Stimulated activated naive CD4-positive, alpha-beta T cell treated with Interleukin-2 at 50 U/mL for 16 hours (primary cell): ENCODE data around the gene PPP2R2D.
A peak's percentile ranks its signal among the peaks of the same experiment; 100 is the strongest.

Source experiments
- DNase-seq: peaks from one replicate; lab custom pipeline; 2025; lab: John Stamatoyannopoulos, UW

Gene PPP2R2D

GRCh38 chr10:131900350-131901152, at the start of gene PPP2R2D:
Gene PPP2R2D, plus strand, starts transcription at chr10:131901008. Its CDS starts 141 bp downstream, at chr10:131901149.
- peak; percentile 94 for DNase-seq

- no peak for DNase-seq
These were observed 49.5 kb upstream of the PPP2R2D start for GRCh38 chr10:131851346-131851745.

GRCh38 chr10:131852176-131852822, 48.5 kb upstream of the PPP2R2D start:
- DNase-seq: no peak

- no peak for DNase-seq
These were observed 47.8 kb upstream of the PPP2R2D start for GRCh38 chr10:131852823-131853609.

GRCh38 chr10:131853610-131853964, 47.2 kb upstream of the PPP2R2D start:
- no peak for DNase-seq

DNA sequence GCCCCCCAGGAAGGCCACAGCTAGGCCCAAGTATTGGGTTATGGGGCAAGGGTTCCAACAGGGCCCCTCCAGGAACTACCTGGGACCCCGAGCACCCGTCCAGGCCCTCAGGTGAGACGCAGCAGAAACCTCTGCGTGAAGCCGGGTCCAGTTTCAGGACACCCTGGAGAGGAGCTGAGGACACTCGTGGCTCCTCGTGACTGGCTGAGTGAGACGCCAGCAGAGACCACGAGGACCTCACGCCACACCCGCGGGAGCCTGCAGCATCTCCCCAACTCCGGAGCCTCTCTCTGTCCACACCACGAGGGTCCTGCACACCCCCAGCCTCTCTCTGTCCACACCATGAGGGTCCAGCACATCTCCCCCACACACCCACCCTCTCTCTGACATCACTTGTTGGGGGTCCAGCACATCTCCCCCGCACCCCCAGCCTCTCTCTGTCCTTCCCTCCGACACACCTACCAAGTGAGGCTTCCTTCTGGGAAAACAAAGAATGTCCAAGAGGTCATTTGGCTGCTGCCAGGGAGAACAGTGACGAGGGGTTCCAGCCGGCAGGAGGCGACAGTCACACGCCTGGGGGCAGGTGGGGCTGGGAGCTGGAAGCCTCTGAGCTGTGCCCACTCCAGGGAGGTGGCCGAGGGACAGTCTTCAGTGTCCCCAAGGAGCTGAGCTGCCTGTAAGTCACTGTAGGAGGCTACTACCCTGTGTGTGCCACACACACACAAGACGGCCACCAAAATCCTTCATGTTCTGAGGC, 46.1 kb upstream of the PPP2R2D start:
- no peak for DNase-seq

GRCh38 chr10:131855461-131856401, 45.1 kb upstream of the PPP2R2D start:
- DNase-seq: no peak

GRCh38 chr10:131856441-131857094, 44.2 kb upstream of the PPP2R2D start:
- DNase-seq: no peak

- no peak for DNase-seq
These were observed 43.4 kb upstream of the PPP2R2D start for GRCh38 chr10:131857156-131858117.

DNA sequence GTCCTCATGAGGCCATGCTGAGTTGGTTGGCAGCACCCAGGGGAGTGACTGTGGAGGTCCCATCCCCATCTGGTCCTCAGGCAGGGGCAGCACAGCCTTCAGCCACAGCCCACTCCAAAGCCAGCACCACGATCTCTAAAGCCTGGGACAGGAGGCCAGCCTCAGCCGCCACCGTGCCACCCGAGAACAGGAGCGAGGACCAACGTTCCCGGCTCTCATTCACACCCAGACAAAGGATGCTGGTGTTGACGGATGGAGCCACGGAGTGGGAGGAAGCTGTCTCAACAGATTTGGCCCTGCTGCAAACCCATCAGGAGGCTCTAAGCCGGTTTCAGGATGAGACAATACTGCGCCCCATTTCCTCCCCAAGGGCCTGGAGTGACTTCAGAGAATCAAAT, 42.7 kb upstream of the PPP2R2D start:
- DNase-seq: no peak

DNA sequence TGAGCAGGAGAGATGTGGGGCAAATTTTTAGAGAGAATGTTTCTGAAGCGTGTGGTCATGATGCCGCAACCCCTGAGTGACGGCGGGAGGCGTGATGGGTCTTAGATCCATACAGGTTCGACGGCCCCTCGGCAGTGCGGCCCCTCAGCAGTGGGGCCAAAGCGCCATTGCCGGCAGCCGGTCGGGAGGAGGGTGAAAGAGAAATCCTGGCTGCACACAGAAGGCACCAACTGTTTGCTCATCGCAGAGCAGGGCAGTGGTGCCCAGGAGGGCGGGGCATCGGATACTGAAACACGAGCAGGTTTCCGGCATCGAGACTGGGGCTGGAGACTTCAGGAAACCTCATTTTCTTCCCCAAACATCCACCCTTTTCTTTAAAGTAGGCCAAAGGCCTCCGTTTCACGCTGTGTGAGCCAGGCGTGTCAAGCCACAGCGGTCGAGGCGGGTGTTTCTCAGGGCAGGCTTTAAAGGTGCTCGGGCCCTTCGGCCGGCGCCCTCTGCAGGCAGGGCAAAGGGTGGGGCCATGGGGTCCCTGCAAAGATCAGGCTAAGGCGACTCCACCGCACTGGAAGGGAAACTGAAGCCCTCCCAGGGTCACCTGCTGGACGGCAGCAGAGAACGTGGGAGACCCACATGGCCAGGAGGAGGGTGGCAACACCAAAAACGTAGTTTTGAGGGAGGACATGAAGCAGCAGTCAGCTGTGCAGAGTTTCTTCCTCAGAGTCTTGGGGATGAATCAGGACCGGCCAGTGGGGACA, 42.0 kb upstream of the PPP2R2D start:
- DNase-seq: no peak

DNA sequence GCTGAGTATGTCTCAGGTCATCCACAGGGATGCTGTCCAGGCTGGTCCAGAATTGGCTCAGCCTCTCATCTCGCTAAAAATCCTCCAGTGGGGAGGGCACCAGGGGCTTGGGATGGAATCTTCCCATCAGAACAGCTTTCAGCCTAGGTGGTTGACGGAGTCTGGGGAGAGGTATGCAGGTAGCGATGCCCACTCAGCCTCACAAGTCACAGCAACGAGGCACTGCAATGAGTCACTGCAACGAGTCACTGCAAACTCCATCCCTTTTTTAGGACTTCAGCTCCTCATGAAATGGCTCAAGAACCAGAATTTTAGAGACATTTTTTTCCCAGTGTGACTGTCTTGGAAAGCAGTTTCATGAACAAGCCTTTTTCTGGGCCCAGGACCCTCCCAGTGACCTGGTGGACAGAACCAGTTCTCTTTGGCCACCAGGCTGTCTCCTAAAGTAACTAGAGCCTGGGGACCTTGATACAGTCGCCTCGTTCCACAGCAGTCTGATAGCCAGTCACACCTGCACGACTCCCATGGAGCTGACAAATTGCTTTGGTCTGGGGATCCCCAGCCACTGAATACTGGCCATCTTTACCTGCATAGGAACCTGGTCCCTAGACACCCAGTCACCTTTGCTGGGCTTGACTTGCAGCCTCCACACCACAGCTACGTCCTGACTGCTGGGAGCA, 41.3 kb upstream of the PPP2R2D start:
- no peak for DNase-seq

- DNase-seq: no peak
These were observed 40.5 kb upstream of the PPP2R2D start for GRCh38 chr10:131860311-131860710.

- no peak for DNase-seq
These were observed 39.9 kb upstream of the PPP2R2D start for GRCh38 chr10:131860806-131861440.

DNA sequence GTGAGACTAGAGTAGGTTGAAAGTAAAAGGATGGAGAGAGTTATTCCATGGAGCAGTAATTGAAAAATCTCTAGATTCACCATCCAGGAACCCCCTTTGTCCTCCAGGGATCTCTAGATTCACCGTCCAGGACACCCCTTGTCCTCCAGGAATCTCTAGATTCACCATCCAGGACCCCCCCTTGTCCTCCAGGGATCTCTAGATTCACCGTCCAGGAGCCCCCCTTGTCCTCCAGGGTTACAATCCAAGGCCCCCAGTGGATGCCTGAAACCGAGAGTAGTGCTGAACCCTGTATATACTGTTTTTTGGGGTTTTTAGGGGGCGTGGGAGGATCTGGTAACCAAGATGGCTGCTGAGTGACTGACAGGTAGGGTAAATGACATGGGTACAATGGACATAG, 38.3 kb upstream of the PPP2R2D start:
- no peak for DNase-seq

DNA sequence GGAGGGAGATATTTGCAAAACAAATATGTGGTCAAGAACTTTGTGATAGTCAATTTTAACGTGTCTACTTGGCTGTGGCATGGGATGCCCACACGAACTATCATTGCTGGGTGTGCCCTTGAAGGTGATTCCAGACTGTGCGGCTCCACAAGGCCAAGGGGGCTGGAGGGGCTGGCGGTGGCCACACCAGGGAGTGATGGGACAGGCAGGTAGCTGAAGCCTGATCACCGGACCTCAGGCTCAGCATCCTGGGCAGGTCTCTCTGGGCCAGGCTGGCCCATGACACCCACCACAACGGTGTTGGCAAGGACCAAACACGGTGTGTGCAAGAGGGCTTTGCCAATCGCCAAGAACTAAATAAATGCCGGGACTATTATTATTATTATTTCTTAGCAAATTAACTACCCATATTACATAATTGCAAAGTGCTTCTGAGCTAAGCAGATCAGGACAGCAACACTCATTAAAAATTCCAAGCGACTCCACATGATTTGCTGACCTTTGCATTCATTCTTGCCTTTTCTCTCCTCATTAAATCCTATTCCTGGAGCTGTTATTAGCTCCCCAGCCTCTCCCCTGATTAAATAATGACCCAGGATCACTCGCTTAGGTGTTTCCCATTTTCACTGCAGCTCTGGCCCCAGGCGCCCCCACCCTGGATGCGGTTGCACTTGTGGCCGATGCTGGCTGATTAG, 35.4 kb upstream of the PPP2R2D start:
- DNase-seq: no peak

GRCh38 chr10:131866673-131867072, 34.1 kb upstream of the PPP2R2D start:
- no peak for DNase-seq
